Measurements from ENCODE around the gene DNAJC2.

GRCh38 chr7:103343758-103344452 is 662 bp downstream of the DNAJC2 start:
- TF ChIP-seq CTCF (IDR thresholded peaks at IDR 0.05; ENCODE audit: insufficient read depth, low read depth, low read length) (no peak), EZH2 (IDR thresholded peaks at IDR 0.05; ENCODE audit: insufficient read depth, low read length) (no peak)

Data from astrocyte (in vitro differentiated cells and primary cell).